CD4-positive, alpha-beta T cell treated with Interleukin-12 subunit alpha and Interleukin-12 subunit beta, for 1 hour (primary cell): ENCODE data around the gene TMED7.

Experiments
- DNase-seq: peaks from one replicate; pipeline ENCODE4 v3.0.0-alpha.2; 2020

The TMED7 gene

GRCh38 chr5:115626445-115626823, 598 bp upstream of the TMED7 start:
- no peak for DNase-seq

GRCh38 chr5:115624994-115625393, 842 bp downstream of the TMED7 start:
- DNase-seq = peak; percentile 14

- DNase-seq = no peak
These were observed 2.2 kb downstream of the TMED7 start for GRCh38 chr5:115623658-115624057.

- no peak for DNase-seq
These were observed 4.4 kb downstream of the TMED7 start for GRCh38 chr5:115621365-115621900.

GRCh38 chr5:115616892-115617291, 8.9 kb downstream of the TMED7 start:
- DNase-seq = no peak

- DNase-seq = no peak
These were observed 9.4 kb downstream of the TMED7 start for GRCh38 chr5:115616472-115616871.

GRCh38 chr5:115611873-115612272, 14.0 kb downstream of the TMED7 start:
- DNase-seq = no peak

GRCh38 chr5:115607935-115608334, 17.9 kb downstream of the TMED7 start:
- DNase-seq = no peak

GRCh38 chr5:115605436-115605835, 20.4 kb downstream of the TMED7 start:
- no peak for DNase-seq

GRCh38 chr5:115602591-115603125, 23.2 kb downstream of the TMED7 start:
- no peak for DNase-seq

- peak; percentile 61 for DNase-seq
These were observed 23.9 kb downstream of the TMED7 start, which contains the start of gene TICAM2 for GRCh38 chr5:115601701-115602590. Gene TICAM2 (minus strand): TSS chr5:115602479. CDS start chr5:115581256, 21,223 bp downstream.

GRCh38 chr5:115600766-115601165, 25.1 kb downstream of the TMED7 start:
- no peak for DNase-seq

- DNase-seq = no peak
These were observed 25.9 kb downstream of the TMED7 start for GRCh38 chr5:115599924-115600323.

GRCh38 chr5:115599502-115599901, 26.3 kb downstream of the TMED7 start:
- no peak for DNase-seq

- DNase-seq = no peak
These were observed 31.4 kb downstream of the TMED7 start for GRCh38 chr5:115594128-115595047.

GRCh38 chr5:115589043-115589442, 36.8 kb downstream of the TMED7 start:
- DNase-seq = no peak

GRCh38 chr5:115588640-115589039, 37.2 kb downstream of the TMED7 start:
- no peak for DNase-seq

GRCh38 chr5:115586525-115587146, 39.2 kb downstream of the TMED7 start:
- DNase-seq = peak; percentile 26

GRCh38 chr5:115585265-115585664, 40.6 kb downstream of the TMED7 start:
- DNase-seq = no peak

GRCh38 chr5:115584501-115584900, 41.3 kb downstream of the TMED7 start:
- no peak for DNase-seq

GRCh38 chr5:115583474-115583873, 42.4 kb downstream of the TMED7 start:
- DNase-seq = no peak

GRCh38 chr5:115580941-115581340, 44.9 kb downstream of the TMED7 start:
- DNase-seq = no peak

GRCh38 chr5:115579747-115580173, 46.1 kb downstream of the TMED7 start:
- DNase-seq = no peak
